Measurements from ENCODE around the gene IL2RA. TPM values are rescaled to one million over a fixed set of nuclear protein-coding genes. Genes with fewer than 3 reads are reported as not detected.

IL2RA gene
- polyA plus RNA-seq, 1 donor (not counting 4 experiments of a cell fraction or from before 2014, with no cell fraction given) = not detected

DNA sequence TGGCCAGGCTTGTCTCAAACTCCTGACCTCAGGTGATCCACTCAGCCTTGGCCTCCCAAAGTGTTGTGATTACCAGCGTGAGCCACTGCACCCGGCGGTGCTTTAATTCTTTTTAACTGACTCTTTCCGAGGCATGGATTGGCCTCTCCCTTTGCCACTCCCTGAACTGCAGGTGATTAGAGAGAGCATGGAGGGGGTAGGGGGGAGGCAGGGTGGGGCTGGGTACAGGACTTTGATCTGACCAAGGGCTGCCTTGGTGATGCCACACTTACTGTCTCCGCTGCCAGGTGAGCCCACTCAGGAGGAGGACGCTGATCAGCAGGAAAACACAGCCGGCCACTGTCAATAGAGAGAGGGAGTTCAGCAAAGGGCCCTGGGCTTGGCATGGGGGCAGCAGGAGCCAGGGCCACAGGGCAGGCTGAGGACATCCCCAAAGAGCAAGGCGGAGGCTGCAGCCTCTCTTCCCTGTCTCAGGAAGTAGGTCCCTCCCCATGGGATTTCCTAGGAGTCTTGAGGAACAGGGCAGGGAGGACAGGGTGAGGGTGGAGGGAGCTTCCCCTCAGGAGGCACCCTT is 44.3 kb downstream of the IL2RA start:
- Histone ChIP-seq H3K9me3 (ENCODE audit: control insufficient read depth, low read depth, low read length) (no peaks in the 10 kb centered on the region), H3K27me3 (ENCODE audit: control insufficient read depth, extremely low read depth, insufficient read depth, low read length) (no peaks in the 10 kb centered on the region), H3K4me1 (ENCODE audit: control insufficient read depth, extremely low read depth, insufficient read depth, low read length) (peaks cover 3% of the 10 kb centered on the region), H3K79me2 (ENCODE audit: control insufficient read depth, insufficient read depth, low read length) (no peaks in the 10 kb centered on the region), H3K9ac (ENCODE audit: control insufficient read depth, extremely low read depth, insufficient read depth, low read length) (no peak overlapping the region), H3K9me1 (ENCODE audit: control insufficient read depth, extremely low read depth, insufficient read depth, low read length) (no peaks in the 10 kb centered on the region), H3K4me3 (ENCODE audit: control insufficient read depth in 2 of 3, extremely low read depth in 1 of 3, insufficient read depth in 2 of 3, low read depth in 1 of 3, low read length in 3 of 3) (no peak overlapping the region), H4K20me1 (ENCODE audit: control insufficient read depth, extremely low read depth, insufficient read depth, low read length) (peaks cover 2% of the 10 kb centered on the region), H3K36me3 (ENCODE audit: control insufficient read depth in 2 of 2, extremely low read depth in 1 of 2, insufficient read depth in 2 of 2, low read length in 2 of 2) (no peaks in the 10 kb centered on the region), H3K27ac (ENCODE audit: control insufficient read depth, insufficient read depth, low read length) (no peak overlapping the region), H2AFZ (ENCODE audit: control insufficient read depth, low read length) (no peak overlapping the region), H3K4me2 (ENCODE audit: control insufficient read depth, extremely low read depth, insufficient read depth, low read depth, low read length) (no peak overlapping the region)
- DNase-seq (ENCODE audit: low read depth, low spot score) = no peak
- FAIRE-seq = no peak
- no peak for TF ChIP-seq EZH2 (IDR thresholded peaks at IDR 0.05; ENCODE audit: low read length)
- TF ChIP-seq, protein P1, sequence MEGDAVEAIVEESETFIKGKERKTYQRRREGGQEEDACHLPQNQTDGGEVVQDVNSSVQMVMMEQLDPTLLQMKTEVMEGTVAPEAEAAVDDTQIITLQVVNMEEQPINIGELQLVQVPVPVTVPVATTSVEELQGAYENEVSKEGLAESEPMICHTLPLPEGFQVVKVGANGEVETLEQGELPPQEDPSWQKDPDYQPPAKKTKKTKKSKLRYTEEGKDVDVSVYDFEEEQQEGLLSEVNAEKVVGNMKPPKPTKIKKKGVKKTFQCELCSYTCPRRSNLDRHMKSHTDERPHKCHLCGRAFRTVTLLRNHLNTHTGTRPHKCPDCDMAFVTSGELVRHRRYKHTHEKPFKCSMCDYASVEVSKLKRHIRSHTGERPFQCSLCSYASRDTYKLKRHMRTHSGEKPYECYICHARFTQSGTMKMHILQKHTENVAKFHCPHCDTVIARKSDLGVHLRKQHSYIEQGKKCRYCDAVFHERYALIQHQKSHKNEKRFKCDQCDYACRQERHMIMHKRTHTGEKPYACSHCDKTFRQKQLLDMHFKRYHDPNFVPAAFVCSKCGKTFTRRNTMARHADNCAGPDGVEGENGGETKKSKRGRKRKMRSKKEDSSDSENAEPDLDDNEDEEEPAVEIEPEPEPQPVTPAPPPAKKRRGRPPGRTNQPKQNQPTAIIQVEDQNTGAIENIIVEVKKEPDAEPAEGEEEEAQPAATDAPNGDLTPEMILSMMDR (optimal IDR thresholded peaks at IDR 0.05 in 1 of 3, IDR thresholded peaks at IDR 0.05 in 1 of 3, conservative IDR thresholded peaks at IDR 0.05 in 1 of 3; ENCODE audit: extremely low read depth in 1 of 3, insufficient read depth in 2 of 3, low read length in 3 of 3) = no peak
- dilution Hi-C loops (cut with MboI; ENCODE audit: extremely low pct_ligation_motif_present, low sequenced_read_pairs) = no loop called here

DNA sequence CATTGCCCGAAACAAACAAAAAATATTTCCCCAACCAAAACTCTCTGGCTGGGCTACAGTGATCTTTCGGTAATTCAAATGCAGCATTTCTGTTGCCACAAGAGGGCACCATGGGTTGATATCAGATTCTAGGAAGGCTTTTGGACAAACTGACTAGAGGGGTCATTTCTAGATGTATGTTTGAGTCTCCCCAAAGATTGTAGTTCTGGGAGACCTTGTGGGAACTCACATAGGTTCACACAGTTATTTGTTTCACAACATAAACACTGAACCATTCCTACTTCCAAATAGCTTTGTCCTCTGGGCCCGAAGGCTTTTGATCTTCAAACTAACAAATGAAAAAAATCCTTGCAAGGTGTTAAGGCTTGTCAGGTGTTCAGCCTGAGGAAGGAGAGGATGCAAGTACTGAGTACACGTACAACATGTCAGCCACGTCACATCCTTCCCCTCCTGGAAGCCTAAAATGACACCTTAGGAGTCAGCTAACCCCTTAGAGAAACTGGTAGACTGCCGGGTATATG is 47.9 kb downstream of the IL2RA start:
- dilution Hi-C loops (cut with MboI; ENCODE audit: extremely low pct_ligation_motif_present, low sequenced_read_pairs) = no loop called here
- no peak for DNase-seq (ENCODE audit: low read depth, low spot score)
- Histone ChIP-seq H2AFZ (ENCODE audit: control insufficient read depth, low read length) (no peak overlapping the region), H3K4me2 (ENCODE audit: control insufficient read depth, extremely low read depth, insufficient read depth, low read depth, low read length) (no peak overlapping the region), H3K9ac (ENCODE audit: control insufficient read depth, extremely low read depth, insufficient read depth, low read length) (no peak overlapping the region), H3K4me3 (ENCODE audit: control insufficient read depth in 2 of 3, extremely low read depth in 1 of 3, insufficient read depth in 2 of 3, low read depth in 1 of 3, low read length in 3 of 3) (no peak overlapping the region), H3K36me3 (ENCODE audit: control insufficient read depth in 2 of 2, extremely low read depth in 1 of 2, insufficient read depth in 2 of 2, low read length in 2 of 2) (no peaks in the 10 kb centered on the region), H3K4me1 (ENCODE audit: control insufficient read depth, extremely low read depth, insufficient read depth, low read length) (peaks cover 3% of the 10 kb centered on the region), H4K20me1 (ENCODE audit: control insufficient read depth, extremely low read depth, insufficient read depth, low read length) (no peaks in the 10 kb centered on the region), H3K27me3 (ENCODE audit: control insufficient read depth, extremely low read depth, insufficient read depth, low read length) (peaks cover 2% of the 10 kb centered on the region), H3K9me1 (ENCODE audit: control insufficient read depth, extremely low read depth, insufficient read depth, low read length) (no peaks in the 10 kb centered on the region), H3K9me3 (ENCODE audit: control insufficient read depth, low read depth, low read length) (no peaks in the 10 kb centered on the region), H3K79me2 (ENCODE audit: control insufficient read depth, insufficient read depth, low read length) (no peaks in the 10 kb centered on the region), H3K27ac (ENCODE audit: control insufficient read depth, insufficient read depth, low read length) (no peak overlapping the region)
- no peak for TF ChIP-seq EZH2 (IDR thresholded peaks at IDR 0.05; ENCODE audit: low read length)
- TF ChIP-seq, protein P1 (optimal IDR thresholded peaks at IDR 0.05 in 1 of 3, IDR thresholded peaks at IDR 0.05 in 1 of 3, conservative IDR thresholded peaks at IDR 0.05 in 1 of 3; ENCODE audit: extremely low read depth in 1 of 3, insufficient read depth in 2 of 3, low read length in 3 of 3) = peak; percentile 55 to 73 (median 68)
- FAIRE-seq = no peak
